Caki2 (cell line): ENCODE data around the gene TMEM151B. TPM values are rescaled to one million over a fixed set of nuclear protein-coding genes. Genes with fewer than 3 reads are reported as not detected.

Source experiments
- DNase-seq: peaks from one replicate; pipeline ENCODE4 v3.0.0-alpha.2; 2015; ENCODE audit warnings: low read depth
- in situ Hi-C: cut with HindIII; loops from 2 replicates; pipeline ENCODE4 v1.10.0; 2016; ENCODE audit warnings: low sequenced_read_pairs, low pct_unique_long_range_greater_than_20kb, mixed read lengths
- total RNA-seq: library from RNA; depleted of rRNA; stranded (reverse); fragments of >200 nt; shearing (Covaris generic); gene quantifications from 2 replicates; pipeline ENCODE4 v1.2.3, GENCODE V29; 2014; ENCODE audit warnings: low replicate concordance

TMEM151B gene
- total RNA-seq, 1 experiment from 2014 or later, result not detected

DNA sequence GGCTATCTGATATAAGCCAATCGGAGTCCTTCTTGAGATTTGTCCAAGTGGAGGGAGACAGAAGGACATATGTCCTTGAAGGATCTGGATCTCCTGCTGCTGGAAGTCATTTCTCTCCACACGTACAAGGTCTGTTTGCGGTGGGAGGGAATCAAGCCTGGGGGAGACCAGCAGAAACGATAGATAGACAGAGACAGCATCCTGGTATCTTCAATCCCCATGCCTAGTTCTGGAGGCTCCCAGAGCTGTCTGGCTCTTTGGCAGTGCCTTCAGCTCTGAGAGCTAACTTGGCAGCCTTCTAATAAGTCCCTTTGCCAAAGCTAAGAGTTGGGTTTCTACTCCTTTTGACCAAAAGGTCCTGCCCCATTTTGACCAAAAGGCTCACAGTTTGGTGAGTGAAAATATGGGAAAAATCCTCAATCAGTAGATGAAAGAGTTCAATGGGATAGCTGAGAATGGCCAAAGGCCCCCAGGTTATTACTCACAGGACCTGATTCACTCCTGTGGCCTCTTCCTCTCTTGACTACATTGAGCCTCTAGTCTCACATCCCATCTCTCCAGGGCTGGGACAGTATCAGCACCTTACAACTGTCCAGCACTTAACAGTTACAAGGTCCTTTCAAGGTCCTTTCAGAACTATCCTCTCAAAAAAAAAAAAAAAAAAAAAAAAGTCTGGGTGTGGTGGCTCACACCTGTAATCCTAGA, 22.6 kb downstream of the TMEM151B start:
- DNase-seq, result no peak
- in situ Hi-C loops, result no loop called here

GRCh38 chr6:44294832-44295791, 24.9 kb downstream of the TMEM151B start:
- in situ Hi-C loops, result no loop called here
- DNase-seq, result no peak

DNA sequence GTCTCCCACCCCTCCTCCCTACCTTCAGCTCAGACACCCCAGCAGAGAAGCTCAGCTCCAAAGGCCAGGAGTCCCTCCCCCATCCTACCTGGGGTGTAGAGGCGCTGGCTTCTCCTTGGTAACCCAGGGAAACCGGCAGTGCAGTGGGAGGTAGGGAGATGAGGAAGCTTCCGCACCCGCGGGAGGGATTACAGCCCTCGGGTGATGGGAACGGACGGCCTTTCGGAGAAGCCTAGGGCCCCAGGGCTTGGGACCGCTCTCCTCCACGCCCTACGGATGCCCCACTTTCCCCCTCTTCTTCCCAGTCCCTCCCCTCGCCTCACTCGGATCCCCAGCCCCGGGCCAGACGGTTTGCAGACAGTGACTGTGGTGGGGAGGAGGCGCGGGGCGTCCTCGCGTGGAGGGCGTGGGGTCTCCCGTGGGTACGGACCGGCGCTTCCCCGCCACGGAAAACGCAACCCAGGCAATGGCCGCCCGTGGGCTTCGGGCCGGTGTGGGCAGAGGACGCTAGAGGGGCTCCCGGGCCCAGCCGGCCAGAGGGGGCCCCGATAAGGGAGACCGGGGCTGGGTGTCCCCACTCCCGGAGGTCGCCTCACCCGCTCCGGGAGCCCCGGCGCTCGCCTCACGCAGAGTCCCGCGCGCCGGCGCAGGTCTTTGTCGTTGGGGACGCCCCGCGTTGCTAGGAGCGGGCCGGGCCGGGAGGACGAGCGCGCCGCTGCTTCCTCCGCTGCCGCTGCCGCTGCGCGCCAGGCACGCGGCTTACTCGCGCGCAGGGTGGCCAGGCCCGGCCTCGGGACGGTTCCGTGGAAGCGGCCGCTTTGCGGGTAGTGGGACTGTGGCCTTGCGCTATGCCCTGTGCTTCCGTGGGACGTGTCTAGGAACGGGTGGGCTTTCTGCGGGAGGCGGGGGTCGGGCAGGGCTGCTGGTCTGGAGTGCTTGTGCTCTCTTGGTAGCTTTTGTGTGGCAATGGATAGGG, 27.1 kb downstream of the TMEM151B start:
- in situ Hi-C loops, result no loop called here
- no peak for DNase-seq

DNA sequence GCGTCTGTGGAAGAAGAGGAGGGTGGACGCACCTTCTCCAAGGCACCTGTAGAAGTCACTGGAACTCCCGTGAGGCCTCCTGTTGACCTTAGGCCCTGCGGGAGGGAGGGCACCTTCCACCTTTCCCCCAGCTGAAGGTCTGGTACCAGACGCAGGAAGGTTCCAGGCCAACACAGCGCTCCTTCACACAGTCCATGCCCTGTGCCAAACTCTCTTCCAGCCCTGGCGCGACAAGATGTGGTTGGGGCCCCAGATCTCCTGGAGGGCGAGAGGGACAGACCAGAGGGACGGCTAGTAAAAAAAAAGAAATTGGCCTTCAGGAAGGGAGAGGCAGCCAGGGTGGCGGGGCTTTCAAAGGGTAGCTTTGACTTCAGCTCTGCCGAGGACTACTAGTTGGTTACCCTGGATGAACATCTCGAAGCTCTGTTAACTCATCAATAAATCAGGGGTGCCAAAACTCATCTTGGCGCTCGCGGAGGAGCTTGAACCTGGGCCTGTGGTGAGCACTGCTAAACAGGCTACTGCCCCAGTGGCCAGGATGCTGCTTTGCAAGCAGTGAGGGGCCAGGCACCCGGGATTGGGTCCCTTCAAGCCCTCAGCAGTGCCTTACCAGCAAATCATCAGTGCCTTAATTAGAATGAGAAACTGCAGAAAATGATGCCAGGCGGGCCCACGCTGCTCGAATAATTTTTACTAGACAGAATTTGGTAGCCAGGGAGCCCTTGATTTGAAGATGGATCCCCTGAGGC, 28.0 kb downstream of the TMEM151B start:
- DNase-seq, result no peak
- in situ Hi-C loops, result no loop called here

- no peak for DNase-seq
- in situ Hi-C loops, result no loop called here
These were observed 28.6 kb downstream of the TMEM151B start for GRCh38 chr6:44298864-44299263.

GRCh38 chr6:44300292-44300823, 30.1 kb downstream of the TMEM151B start:
- in situ Hi-C loops, result no loop called here
- no peak for DNase-seq

DNA sequence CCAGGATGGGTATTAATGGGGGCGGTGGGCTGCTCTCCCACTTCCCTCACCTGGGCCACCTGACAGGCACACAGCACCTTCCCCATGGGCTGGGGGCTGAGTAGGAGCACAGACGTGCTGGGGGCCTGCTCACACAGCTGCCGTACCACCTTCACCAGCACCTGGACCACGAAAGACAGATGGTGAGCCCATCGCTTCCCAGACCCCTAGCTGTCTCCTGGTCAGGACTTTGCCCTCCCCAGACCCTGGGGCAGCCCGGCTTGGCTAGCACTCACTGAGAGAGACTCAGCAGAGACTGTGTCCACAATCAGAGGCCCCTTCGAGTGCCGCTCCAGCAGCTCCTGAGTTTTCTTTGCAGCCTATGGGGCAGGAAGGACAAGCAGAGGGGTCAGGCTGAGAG, 30.9 kb downstream of the TMEM151B start:
- in situ Hi-C loops, result no loop called here

GRCh38 chr6:44301782-44302564, 31.7 kb downstream of the TMEM151B start:
- DNase-seq, result no peak
- in situ Hi-C loops, result no loop called here

More for the DNA sequence above, 30.9 kb downstream of the TMEM151B start:
- DNase-seq, result no peak

- DNase-seq, result no peak
- in situ Hi-C loops, result no loop called here
These were observed 32.6 kb downstream of the TMEM151B start for GRCh38 chr6:44302856-44303255.

- no peak for DNase-seq
- in situ Hi-C loops, result no loop called here
These were observed 33.6 kb downstream of the TMEM151B start for GRCh38 chr6:44303842-44304241.

GRCh38 chr6:44304282-44305199, 34.3 kb downstream of the TMEM151B start:
- in situ Hi-C loops, result no loop called here
- DNase-seq, result peak; percentile 20

DNA sequence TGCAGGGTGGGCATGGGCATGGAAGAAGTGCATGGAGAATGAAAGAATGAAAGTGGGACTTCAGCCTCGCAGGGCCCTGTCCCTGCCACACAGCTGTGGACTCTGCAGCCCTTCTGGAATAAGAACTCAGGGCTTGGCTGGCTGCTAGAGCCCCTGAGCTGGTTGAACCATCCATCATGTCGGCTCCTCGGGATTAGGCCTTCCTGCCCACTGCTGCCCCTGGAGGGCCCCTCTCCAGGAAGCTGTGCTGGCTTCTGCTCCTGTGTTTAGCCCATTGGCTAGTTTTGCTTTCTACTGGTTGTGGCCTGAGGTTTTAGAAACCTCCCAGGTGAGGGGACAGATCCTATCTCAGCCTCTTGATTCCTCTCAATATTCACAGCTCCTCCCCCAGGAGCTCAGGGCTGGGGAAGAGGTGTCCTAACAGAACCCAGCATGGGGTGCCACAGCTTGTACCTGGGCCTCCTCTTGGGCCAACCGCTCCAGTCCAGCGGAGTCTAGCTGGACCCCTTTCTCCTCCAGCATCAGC, 35.0 kb downstream of the TMEM151B start:
- no peak for DNase-seq
- in situ Hi-C loops, result no loop called here

- in situ Hi-C loops, result no loop called here
- DNase-seq, result no peak
These were observed 36.5 kb downstream of the TMEM151B start for GRCh38 chr6:44306710-44307109.

GRCh38 chr6:44307217-44307616, 37.0 kb downstream of the TMEM151B start:
- in situ Hi-C loops, result no loop called here
- DNase-seq, result no peak

DNA sequence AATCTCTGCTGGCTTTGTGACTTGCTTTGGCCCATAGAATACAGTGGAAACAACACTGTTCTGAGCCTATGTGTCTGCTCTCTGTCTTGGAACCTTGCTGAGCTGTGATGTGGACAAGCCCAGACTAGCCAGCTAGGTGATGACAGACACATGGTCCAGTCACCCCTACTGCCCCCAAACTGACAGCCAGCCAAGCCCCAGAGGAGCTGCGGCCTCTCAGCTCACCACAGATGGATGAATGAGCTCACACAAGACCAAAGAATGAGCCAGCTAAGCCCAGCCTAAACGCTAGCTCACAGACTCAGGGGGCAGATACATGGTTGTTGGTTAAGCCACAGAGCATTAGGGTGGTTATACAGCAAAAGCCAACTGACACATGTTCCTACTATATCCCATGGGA, 38.8 kb downstream of the TMEM151B start:
- in situ Hi-C loops, result no loop called here
- no peak for DNase-seq

- no peak for DNase-seq
- in situ Hi-C loops, result no loop called here
These were observed 39.4 kb downstream of the TMEM151B start for GRCh38 chr6:44309631-44310030.
